Retinal pigment epithelial cell (primary cell): ENCODE data around the gene BANF1.

Experiments used
- DNase-seq: peaks from one replicate; pipeline ENCODE4 v3.0.0-alpha.2; 2010; ENCODE audit warnings: low read depth
- H3K4me3 ChIP-seq: 2 replicates; pipeline ENCODE4 v1.5.1; 2011; ENCODE audit warnings: mild to moderate bottlenecking, low read length, control low read depth, moderate library complexity
- TF ChIP-seq, protein P1 (sequence below): conservative IDR thresholded peaks from 2 replicates; pipeline ENCODE4 v1.5.1; 2011; ENCODE audit warnings: low read depth, low read length, control low read depth, inconsistent platforms

BANF1 gene, protein sequence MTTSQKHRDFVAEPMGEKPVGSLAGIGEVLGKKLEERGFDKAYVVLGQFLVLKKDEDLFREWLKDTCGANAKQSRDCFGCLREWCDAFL

DNA sequence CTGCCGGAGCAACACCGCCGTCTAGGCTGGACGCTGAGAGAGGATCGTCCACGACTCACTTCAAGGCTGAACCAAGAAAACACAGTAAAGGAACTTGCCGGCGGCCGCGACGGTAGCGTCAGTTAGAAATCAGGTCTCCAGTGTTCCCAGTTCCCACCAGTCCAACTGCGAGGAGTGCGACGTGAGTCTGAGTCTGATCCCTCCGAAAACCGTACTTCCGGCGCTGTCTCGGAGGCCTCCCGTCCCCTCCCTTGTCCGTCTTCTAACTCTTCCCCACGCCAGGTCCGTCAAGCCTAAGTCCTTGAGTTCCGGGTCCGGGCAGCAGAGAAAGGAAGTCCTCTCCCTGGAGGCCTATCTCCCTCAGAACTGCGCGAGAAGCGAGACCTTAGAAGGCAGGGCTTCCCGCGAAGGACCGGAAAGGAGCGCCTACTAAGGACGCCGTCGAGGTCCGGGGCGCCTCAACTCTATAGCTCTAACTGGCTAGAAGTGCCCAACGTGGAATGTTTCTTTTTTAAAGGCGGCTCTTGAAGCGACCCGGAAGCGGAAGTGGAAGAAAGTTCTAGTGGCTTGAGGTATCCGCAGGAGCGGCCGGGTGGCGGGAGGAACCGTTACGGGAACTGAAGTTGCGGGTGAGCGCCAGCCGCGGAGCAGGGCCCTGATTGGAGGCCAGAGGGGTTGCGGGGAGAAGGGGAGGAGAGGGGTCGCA, at the start of gene BANF1, which contains the start of gene EIF1AD:
TSS of gene BANF1 (plus strand) at position 562 of the 706 bp plus-strand sequence. CDS start 748 bp downstream, outside the sequence.
TSS of gene EIF1AD (minus strand) at position 216 of the 706 bp plus-strand sequence. CDS start 1,768 bp downstream, outside the sequence.
- DNase-seq = peak; percentile 93
- TF ChIP-seq, protein P1, sequence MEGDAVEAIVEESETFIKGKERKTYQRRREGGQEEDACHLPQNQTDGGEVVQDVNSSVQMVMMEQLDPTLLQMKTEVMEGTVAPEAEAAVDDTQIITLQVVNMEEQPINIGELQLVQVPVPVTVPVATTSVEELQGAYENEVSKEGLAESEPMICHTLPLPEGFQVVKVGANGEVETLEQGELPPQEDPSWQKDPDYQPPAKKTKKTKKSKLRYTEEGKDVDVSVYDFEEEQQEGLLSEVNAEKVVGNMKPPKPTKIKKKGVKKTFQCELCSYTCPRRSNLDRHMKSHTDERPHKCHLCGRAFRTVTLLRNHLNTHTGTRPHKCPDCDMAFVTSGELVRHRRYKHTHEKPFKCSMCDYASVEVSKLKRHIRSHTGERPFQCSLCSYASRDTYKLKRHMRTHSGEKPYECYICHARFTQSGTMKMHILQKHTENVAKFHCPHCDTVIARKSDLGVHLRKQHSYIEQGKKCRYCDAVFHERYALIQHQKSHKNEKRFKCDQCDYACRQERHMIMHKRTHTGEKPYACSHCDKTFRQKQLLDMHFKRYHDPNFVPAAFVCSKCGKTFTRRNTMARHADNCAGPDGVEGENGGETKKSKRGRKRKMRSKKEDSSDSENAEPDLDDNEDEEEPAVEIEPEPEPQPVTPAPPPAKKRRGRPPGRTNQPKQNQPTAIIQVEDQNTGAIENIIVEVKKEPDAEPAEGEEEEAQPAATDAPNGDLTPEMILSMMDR = no peak
- H3K4me3 ChIP-seq = peak within 1 kb of the TSS; percentile 73

DNA sequence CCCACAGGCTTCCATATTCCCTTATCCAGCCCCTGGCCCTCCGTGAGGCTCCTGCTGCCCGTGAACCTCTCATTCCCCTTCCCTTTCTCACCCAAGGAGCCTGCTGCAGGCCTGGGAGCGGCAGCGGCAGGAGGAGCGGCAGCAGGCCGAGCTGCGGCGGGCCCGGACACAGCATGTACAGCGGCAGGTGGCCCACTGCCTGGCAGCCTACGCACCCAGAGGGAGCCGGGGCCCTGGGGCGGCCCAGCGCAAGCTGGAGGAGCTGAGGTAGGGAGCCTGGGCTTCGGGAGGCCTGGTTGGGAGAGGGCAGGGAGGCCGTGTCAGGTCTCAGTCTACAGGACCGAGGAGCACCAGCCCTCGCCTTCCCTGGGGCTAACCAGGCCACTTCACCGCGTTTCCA, 48.8 kb upstream of the BANF1 start:
- no peak overlapping the region for H3K4me3 ChIP-seq
- no peak for DNase-seq
- TF ChIP-seq, protein P1 = no peak

DNA sequence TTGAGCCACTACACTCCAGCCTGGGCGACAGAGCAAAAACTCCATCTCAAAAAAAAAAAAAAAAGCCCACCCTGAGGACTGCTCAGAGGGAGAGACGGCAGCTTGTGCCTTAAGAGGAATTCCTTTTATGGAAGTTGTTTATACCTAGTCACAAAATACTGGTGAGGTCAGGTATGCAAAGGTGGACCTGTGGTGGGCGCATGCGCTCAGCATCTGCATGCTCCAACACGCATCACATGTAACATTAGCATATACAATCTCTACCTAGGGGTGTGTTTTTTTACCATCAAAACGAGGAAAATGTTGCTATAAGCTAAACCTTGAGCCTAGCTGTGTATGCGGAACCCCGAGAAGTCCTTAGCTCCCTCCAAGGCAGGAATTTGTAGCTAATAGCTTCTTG, 47.5 kb upstream of the BANF1 start:
- DNase-seq = no peak

DNA sequence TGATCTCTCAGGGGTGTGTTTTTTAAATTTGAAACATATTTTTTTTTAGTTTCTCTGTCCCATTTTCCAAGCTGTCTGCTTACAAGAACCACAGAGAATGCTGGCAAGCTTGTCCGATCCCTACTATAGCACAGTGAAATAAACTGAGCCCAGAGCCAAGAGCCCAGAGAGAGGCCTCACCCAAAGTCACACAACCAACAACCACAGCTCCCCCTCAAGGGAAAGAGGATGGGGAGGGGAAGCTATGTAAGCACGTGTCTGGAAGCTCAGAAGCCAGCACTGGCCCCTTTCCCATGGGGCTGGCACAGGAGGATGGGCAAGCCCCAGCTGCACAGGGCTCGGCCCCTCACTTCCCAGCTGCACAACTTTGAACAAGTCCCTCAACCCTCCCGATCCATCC, 44.0 kb upstream of the BANF1 start:
- TF ChIP-seq, protein P1 = no peak
- DNase-seq = no peak
- H3K4me3 ChIP-seq = no peak overlapping the region

More for the DNA sequence above, 47.5 kb upstream of the BANF1 start:
- no peak overlapping the region for H3K4me3 ChIP-seq
- TF ChIP-seq, protein P1 = no peak

DNA sequence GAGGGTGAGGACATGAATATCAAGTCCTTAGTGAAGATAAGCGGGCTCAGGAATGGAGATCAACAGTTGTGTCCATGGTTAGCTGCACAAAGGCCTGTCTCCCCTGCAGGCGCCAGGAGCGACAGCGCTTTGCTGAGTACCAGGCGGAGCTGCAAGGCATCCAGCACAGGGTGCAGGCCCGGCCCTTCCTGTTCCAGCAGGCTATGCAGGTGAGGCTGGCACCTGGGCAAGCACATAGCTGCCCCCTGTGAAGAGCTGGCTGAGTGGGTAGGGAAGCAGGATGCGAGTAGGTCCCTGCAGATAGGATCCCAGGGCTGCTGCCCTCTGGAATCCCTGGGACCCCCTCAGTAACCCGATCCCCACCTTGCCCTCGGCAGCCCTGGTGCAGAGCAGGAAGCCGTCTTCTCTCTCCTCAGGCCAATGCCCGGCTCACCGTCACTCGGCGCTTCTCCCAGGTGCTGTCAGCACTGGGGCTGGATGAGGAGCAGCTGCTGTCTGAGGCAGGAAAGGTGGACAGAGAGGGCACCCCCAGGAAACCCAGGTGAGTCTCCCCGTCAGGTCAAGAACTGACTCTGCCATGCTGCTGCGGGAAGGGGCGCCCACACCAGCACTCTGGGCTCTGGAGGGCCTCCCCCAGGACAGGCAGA, 43.4 kb upstream of the BANF1 start:
- DNase-seq = no peak
- TF ChIP-seq, protein P1 = no peak
- H3K4me3 ChIP-seq = no peak overlapping the region

DNA sequence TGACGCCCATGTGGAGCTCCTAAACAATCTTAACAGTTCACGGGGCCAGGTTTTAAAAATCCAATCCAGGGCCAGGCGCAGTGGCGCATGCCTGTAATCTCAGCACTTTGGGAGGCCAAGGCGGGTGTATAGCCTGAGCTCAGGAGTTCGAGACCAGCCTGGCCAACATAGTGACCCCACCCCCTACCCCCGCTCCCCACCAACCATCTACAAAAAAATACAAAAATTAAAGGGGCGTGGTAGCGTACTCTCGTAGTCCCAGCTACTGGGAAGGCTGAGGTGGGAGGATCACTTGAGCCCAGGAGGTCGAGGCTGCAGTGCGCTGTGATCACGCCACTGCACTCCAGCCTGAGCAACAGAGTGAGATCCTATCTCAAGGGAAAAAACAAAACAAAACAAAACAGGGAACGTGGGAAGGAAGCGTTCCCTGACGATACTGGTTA, 41.5 kb upstream of the BANF1 start:
- TF ChIP-seq, protein P1 = no peak
- peak overlapping the region; percentile 87 for H3K4me3 ChIP-seq
- DNase-seq = no peak
